GM12878 (cell line): ENCODE results near the gene GPR171. TPM values are rescaled to one million over a fixed set of nuclear protein-coding genes. Genes with fewer than 3 reads are reported as not detected.
A peak's percentile ranks its signal among the peaks of the same experiment; 100 is the strongest.

Experiments used
- ATAC-seq: fragments of 200-7000 bp; cut with Tn5 transposase; 3 replicates; pipeline ENCODE4 v1.9.1; 2020; ENCODE audit warnings: mild to moderate bottlenecking, moderate library complexity
- BruUV-seq: library from RNA; stranded (reverse); fragments of 400-500 nt; replicated peaks from 2 replicates; lab custom pipeline; 2021; lab: Mats Ljungman, UMichigan
- CTCF ChIA-PET: fragments of 300-600 bp; sonication (Branson Sonifier 250); formaldehyde crosslinking; extraction: SDS; loops from one replicate; lab custom pipeline; 2021; ENCODE audit warnings: inconsistent platforms; lab: Yijun Ruan, JAX
- POLR2A ChIA-PET: fragments of 350-600 bp; formaldehyde crosslinking; extraction: SDS; loops from one replicate; lab custom pipeline; 2021; ENCODE audit warnings: inconsistent platforms; lab: Charles Lee
- RAD21 ChIA-PET: fragments of 300-600 bp; sonication (Branson Sonifier 250); formaldehyde crosslinking; loops from one replicate; lab custom pipeline; 2023; ENCODE audit warnings: antibody characterized with exemption; ENCODE audit not compliant: unreplicated experiment; lab: Charles Lee
- SMC1A ChIA-PET: fragments of 300-600 bp; sonication (Branson Sonifier 250); formaldehyde crosslinking; loops from one replicate; lab custom pipeline; 2023; ENCODE audit not compliant: unreplicated experiment, uncharacterized antibody; lab: Charles Lee
- DNase-seq: peaks from one replicate; pipeline ENCODE4 v3.0.0-alpha.2; 2011; ENCODE audit warnings: low read depth, low spot score
- FAIRE-seq: peaks from 3 replicates; lab custom pipeline; 2011; peaks lifted over from hg19 to GRCh38; lab: Jason Lieb, UNC
- H2AFZ ChIP-seq: 2 replicates; pipeline ENCODE4 v1.6.0; 2011; ENCODE audit warnings: low read depth, low read length, control low read depth; ENCODE audit not compliant: control insufficient read depth
- H3K27ac ChIP-seq: 2 replicates; pipeline ENCODE4 v1.5.1; 2011; ENCODE audit warnings: control low read depth; ENCODE audit not compliant: control insufficient read depth, insufficient read depth
- H3K27me3 ChIP-seq, 2 experiments: replicated peaks in 1 of 2; 2 replicates each; pipeline versions ENCODE4 v1.6.0 to v1.6.1; 2011; ENCODE audit warnings: low read length in 1 of 2; ENCODE audit not compliant: control insufficient read depth in 2 of 2, insufficient read depth in 2 of 2
- H3K36me3 ChIP-seq, 2 experiments: 2 replicates each; pipeline ENCODE4 v1.5.1; 2011; ENCODE audit warnings: low read length in 1 of 2; ENCODE audit not compliant: control insufficient read depth in 2 of 2, insufficient read depth in 2 of 2
- H3K4me1 ChIP-seq: 2 replicates; pipeline ENCODE4 v1.6.1; 2011; ENCODE audit warnings: mild to moderate bottlenecking, low read length, moderate library complexity, mixed read lengths; ENCODE audit not compliant: control insufficient read depth, insufficient read depth
- H3K4me2 ChIP-seq: 2 replicates; pipeline ENCODE4 v1.6.0; 2011; ENCODE audit warnings: control low read depth; ENCODE audit not compliant: control insufficient read depth, insufficient read depth
- H3K4me3 ChIP-seq: fragments of 200-600 bp; sonication (generic); 2 replicates; pipeline ENCODE4 v1.5.1; 2016
- H3K79me2 ChIP-seq: 2 replicates; pipeline ENCODE4 v1.6.0; 2011; ENCODE audit warnings: low read length; ENCODE audit not compliant: control insufficient read depth, insufficient read depth
- H3K9ac ChIP-seq: 2 replicates; pipeline ENCODE4 v1.8.0; 2011; ENCODE audit warnings: low read length, control low read depth, mixed read lengths; ENCODE audit not compliant: control insufficient read depth, insufficient read depth
- H3K9me3 ChIP-seq: replicated peaks from 3 replicates; pipeline ENCODE4 v1.5.1; 2011; ENCODE audit warnings: mild to moderate bottlenecking, low read length; ENCODE audit not compliant: control insufficient read depth, insufficient read depth
- H4K20me1 ChIP-seq: 2 replicates; pipeline ENCODE4 v1.6.0; 2011; ENCODE audit not compliant: control insufficient read depth, insufficient read depth
- ASH2L ChIP-seq: fragments of 300-600, 200-600 bp; sonication (generic); IDR thresholded peaks from 2 replicates; pipeline ENCODE4 v1.6.1; 2017; ENCODE audit warnings: low read depth, mild to moderate bottlenecking, borderline replicate concordance
- EP300 ChIP-seq, 2 experiments: fragments of 150-350 bp in 1 of 2; IDR thresholded peaks; 2 replicates each; pipeline ENCODE4 v1.6.1; 2011 to 2012; ENCODE audit warnings: low read depth in 2 of 2, low read length in 2 of 2, borderline replicate concordance in 1 of 2, improper control_type of control experiment in 1 of 2, inconsistent platforms in 1 of 2; ENCODE audit not compliant: control insufficient read depth in 1 of 2
- JUNB ChIP-seq: IDR thresholded peaks from 2 replicates; pipeline ENCODE4 v1.6.1; 2016; ENCODE audit warnings: antibody characterized with exemption, mild to moderate bottlenecking
- PAX8 ChIP-seq: fragments of 450-650 bp; IDR thresholded peaks from 2 replicates; pipeline ENCODE4 v1.6.1; 2017; ENCODE audit warnings: mild to moderate bottlenecking, moderate library complexity
- RCOR1 ChIP-seq: conservative IDR thresholded peaks from 2 replicates; pipeline ENCODE4 v1.6.1; 2012; ENCODE audit warnings: low read depth, low read length, improper control_type of control experiment
- TAF1 ChIP-seq: IDR thresholded peaks from 2 replicates; pipeline ENCODE4 v1.6.1; 2011; ENCODE audit warnings: mild to moderate bottlenecking, low read depth, low read length, borderline replicate concordance
- ZBED1 ChIP-seq: IDR thresholded peaks from 2 replicates; pipeline ENCODE4 v1.6.1; 2016; ENCODE audit warnings: borderline replicate concordance
- WGBS: methylation state at CpG from one replicate; pipeline ENCODE4 v1.1.6; 2016; ENCODE audit warnings: low lambda C conversion rate; ENCODE audit not compliant: insufficient replicate concordance, insufficient coverage; ENCODE audit errors: missing lambda C conversion rate; 5-methylcytosine and 5-hydroxymethylcytosine counted together
- in situ Hi-C: fragments of 300-500 bp; cut with MboI; formaldehyde crosslinking; loops from 9 replicates; pipeline ENCODE4 v1.14.3; 2018; ENCODE audit warnings: mixed read lengths
- intact Hi-C: fragments of 100-400 bp; cut with micrococcal nuclease; formaldehyde crosslinking; loops from one replicate; pipeline ENCODE4 v1.14.2; 2022; ENCODE audit not compliant: unreplicated experiment
- polyA plus RNA-seq, 11 experiments: library from polyadenylated mRNA; depleted of rRNA in 4 of 11; unstranded in 6 of 11; stranded (reverse) in 5 of 11; fragments of >200 nt; fragmentation: Nextera tagmentation in 4 of 11; fragmentation: Illumina TruSeq in 1 of 11; extraction: Ambion mirVana in 4 of 11; extraction: Trizol in 1 of 11; gene quantifications; 1 replicate in 1 of 11; 2 replicates in 10 of 11; pipeline versions ENCODE4 v1.2.1 to v1.2.3, GENCODE V29; 2011 to 2016; ENCODE audit warnings: inconsistent platforms in 2 of 11, missing spikeins in 2 of 11, low read depth in 1 of 11
- total RNA-seq, 4 experiments: library from RNA; depleted of rRNA in 3 of 4; stranded (reverse); fragments of >200 nt in 3 of 4; fragmentation: Illumina TruSeq in 1 of 4; extraction: Trizol in 1 of 4; gene quantifications; 2 replicates each; pipeline versions ENCODE4 v1.2.1 to v1.2.3, GENCODE V29; 2013 to 2021
- TF ChIP-seq, protein P1 (sequence below): fragments of 450-650 bp; conservative IDR thresholded peaks from 2 replicates; pipeline ENCODE4 v1.6.1; 2017; ENCODE audit warnings: mild to moderate bottlenecking, moderate library complexity
- TF ChIP-seq, protein P2 (sequence below): IDR thresholded peaks from 2 replicates; pipeline ENCODE4 v1.6.1; 2011; ENCODE audit warnings: borderline replicate concordance, low read depth, mild to moderate bottlenecking, moderate library complexity, mixed read lengths, low read length; ENCODE audit not compliant: insufficient read depth; ENCODE audit errors: extremely low read length

The GPR171 gene
- total and polyA plus RNA-seq, 10 of the 15 experiments (the other 5 are each of a cell fraction or from before 2014, with no cell fraction given), result 0.05 to 0.07 TPM; not detected in 8

DNA sequence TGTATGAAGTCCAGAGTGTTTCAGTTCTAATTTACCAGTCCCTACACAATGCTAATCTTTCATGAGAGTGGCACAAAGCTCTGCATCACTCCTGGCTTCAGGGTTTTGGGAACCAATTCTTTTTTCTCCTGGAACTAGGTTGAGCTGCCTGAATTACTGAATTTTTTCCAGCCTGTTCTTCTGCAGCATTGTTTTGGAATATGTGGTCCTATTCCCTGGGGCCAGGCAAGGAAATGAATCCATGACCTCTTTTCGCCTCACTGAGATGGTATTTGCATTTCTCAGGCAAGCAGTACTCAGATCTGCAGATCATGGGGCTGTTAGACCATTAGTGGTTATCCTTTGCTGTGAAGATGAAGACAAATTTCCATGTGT, 25.6 kb upstream of the GPR171 start:
- Histone ChIP-seq H3K79me2 (no peaks in the 10 kb centered on the region), H3K4me3 (no peak overlapping the region), H3K4me2 (no peak overlapping the region), H3K27ac (no peak overlapping the region), H2AFZ (no peak overlapping the region), H3K9ac (no peak overlapping the region), H3K36me3 (no peaks in the 10 kb centered on the region), H3K9me3 (no peaks in the 10 kb centered on the region), H4K20me1 (no peaks in the 10 kb centered on the region), H3K4me1 (peaks cover 9% of the 10 kb centered on the region), H3K27me3 (no peaks in the 10 kb centered on the region)
- in situ Hi-C loops (loop anchor here (5.0 kb wide), 2 partner anchors 49 to 61 kb away; partner anchors contain the start of gene P2RY14), intact Hi-C loops (loop anchor here (1.0 kb wide), 1 partner anchor 609 kb away; no protein-coding TSS in a partner anchor)
- ChIA-PET RAD21 (interaction anchor here (0.7 to 3.5 kb wide), 12 partner anchors 27 to 610 kb away, joined by 3 to 50 read pairs (median 4); partner anchors contain the start of gene P2RY14), POLR2A (interaction anchor here (1.3 kb wide), 1 partner anchor 51 kb away, joined by 3 read pairs; no protein-coding TSS in a partner anchor), CTCF (interaction anchor here (0.7 to 8.7 kb wide), 35 partner anchors 9 to 690 kb away, joined by 3 to 182 read pairs (median 7); partner anchors contain the start of genes GPR171, P2RY13 and P2RY14), SMC1A (interaction anchor here (0.7 to 7.6 kb wide), 16 partner anchors 11 to 609 kb away, joined by 3 to 98 read pairs (median 8); partner anchors contain the start of genes GPR171 and P2RY14)
- TF ChIP-seq JUNB (no peak), RCOR1 (no peak), EP300 (IDR thresholded peaks at IDR 0.05; ENCODE audit: borderline replicate concordance in 1 of 2, control insufficient read depth in 1 of 2, low read depth in 2 of 2, low read length in 2 of 2) (no peak), TAF1 (no peak), ZBED1 (no peak), PAX8 (no peak), ASH2L (no peak)
- TF ChIP-seq, protein P1, sequence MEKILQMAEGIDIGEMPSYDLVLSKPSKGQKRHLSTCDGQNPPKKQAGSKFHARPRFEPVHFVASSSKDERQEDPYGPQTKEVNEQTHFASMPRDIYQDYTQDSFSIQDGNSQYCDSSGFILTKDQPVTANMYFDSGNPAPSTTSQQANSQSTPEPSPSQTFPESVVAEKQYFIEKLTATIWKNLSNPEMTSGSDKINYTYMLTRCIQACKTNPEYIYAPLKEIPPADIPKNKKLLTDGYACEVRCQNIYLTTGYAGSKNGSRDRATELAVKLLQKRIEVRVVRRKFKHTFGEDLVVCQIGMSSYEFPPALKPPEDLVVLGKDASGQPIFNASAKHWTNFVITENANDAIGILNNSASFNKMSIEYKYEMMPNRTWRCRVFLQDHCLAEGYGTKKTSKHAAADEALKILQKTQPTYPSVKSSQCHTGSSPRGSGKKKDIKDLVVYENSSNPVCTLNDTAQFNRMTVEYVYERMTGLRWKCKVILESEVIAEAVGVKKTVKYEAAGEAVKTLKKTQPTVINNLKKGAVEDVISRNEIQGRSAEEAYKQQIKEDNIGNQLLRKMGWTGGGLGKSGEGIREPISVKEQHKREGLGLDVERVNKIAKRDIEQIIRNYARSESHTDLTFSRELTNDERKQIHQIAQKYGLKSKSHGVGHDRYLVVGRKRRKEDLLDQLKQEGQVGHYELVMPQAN, result no peak
- TF ChIP-seq, protein P2, sequence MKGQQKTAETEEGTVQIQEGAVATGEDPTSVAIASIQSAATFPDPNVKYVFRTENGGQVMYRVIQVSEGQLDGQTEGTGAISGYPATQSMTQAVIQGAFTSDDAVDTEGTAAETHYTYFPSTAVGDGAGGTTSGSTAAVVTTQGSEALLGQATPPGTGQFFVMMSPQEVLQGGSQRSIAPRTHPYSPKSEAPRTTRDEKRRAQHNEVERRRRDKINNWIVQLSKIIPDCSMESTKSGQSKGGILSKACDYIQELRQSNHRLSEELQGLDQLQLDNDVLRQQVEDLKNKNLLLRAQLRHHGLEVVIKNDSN, result no peak
- 0% methylated on average over 1 of the region's 1 CpG for WGBS
- ATAC-seq (peak; percentile 36; the same call in 2 of the 3 replicates), FAIRE-seq (no peak), DNase-seq (no peak)
- BruUV-seq, result no TSS peak
